GM08714 (cell line): ENCODE measurements around the gene MORF4L1.
A peak's percentile ranks its signal among the peaks of the same experiment; 100 is the strongest.
"Not testable (repeated sequence)": the region's sequence is repeated elsewhere in the genome, so short reads cannot be mapped to it uniquely, and the experiment has no call there.

ENCODE experiments used
- H3K4me3 ChIP-seq: fragments of 200-500 bp; sonication (Bioruptor generic); 2 replicates; pipeline ENCODE4 v1.5.1; 2014; ENCODE audit warnings: mild to moderate bottlenecking, low read length, inconsistent platforms
- ZNF274 ChIP-seq: IDR thresholded peaks from 2 replicates; pipeline ENCODE4 v1.6.1; 2012; ENCODE audit warnings: mild to moderate bottlenecking, low read depth, low read length

MORF4L1 gene

GRCh38 chr15:78872155-78872971 is at the start of gene MORF4L1:
Gene MORF4L1 (plus strand): TSS chr15:78872890. CDS start chr15:78873018, 128 bp downstream.
- H3K4me3 ChIP-seq: peak within 1 kb of the TSS; percentile 89
- TF ChIP-seq ZNF274: no peak

DNA sequence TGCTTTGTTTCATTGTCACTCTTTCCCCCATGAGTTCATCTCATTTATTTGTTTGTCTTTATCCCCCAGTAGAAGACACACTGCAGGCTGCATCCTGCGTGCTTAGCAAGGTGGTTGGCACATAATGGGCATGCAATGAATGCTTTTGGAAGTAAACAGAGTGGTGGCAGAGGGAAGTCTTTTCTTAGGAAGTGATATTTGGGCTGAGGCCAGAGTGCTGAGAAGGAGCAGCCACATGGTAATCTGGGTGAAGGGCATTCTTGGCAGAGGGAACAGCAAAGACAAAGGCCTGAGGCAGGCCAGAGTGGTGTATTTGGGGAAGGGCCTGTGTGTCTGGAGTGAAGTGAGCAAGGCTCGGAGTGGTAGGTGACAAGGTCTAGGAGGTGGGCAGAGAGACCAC is 43.8 kb upstream of the MORF4L1 start:
- TF ChIP-seq ZNF274: no peak
- no peak overlapping the region for H3K4me3 ChIP-seq

DNA sequence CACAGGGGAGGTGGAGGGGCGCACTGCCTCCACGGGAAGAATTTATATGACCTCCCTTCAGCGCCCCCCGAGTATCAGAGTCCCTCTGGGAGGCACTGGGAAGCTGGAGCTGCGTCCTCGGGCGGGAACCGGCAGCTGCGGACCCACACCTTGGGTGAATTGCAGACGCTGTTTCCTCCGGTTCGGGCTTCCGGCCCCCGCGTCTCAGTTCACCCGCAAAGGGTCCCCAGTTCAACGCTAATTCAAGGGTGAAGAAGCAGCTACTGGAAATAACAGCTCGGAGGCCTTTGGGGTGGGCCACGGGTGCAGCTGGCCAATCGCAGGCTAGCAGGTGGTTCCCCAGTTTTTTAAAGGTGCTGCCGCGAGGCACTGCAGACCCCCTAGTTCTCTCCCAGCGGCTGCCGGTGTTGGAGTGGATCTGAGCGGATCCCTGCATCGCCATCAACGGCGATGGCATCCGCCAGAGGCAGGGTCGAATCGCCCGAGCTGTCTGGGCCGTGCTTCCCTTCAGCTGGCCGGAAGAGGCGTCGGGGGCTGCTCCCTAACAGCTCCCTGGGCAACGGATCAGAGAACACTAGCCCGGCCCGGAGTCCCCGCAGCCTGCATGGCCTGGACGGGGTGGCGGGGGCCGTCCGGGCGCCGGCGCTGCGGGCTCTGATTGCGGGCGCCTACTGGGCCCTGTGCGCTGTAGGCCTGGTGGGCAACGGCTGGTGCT is 42.0 kb upstream of the MORF4L1 start:
- TF ChIP-seq ZNF274: no peak
- H3K4me3 ChIP-seq: no peak overlapping the region

- H3K4me3 ChIP-seq: no peak overlapping the region
- TF ChIP-seq ZNF274: no peak
Observed at GRCh38 chr15:78831229-78832207, 41.2 kb upstream of the MORF4L1 start.

DNA sequence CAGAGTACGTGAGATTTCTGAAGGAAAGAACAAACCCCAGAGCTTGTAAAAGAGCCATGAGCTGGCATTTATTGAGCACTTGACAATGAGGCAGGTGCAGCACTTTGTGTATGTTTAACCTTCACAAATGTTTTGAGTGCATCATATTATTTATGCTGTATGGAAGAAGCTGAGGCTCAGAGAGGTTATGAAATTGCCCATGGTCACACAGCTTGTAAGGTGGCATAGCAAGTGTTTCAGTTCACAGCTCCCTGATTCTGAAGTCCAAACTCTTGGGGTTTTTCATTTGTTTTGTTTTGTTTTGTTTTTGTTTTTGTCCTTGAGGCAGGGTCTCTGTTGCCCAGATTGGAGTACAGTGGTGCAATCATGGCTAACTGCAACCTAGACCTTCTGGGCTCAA is 36.4 kb upstream of the MORF4L1 start:
- no peak overlapping the region for H3K4me3 ChIP-seq
- no peak for TF ChIP-seq ZNF274

GRCh38 chr15:78837131-78837530 is 35.6 kb upstream of the MORF4L1 start:
- H3K4me3 ChIP-seq: no peak overlapping the region
- no peak for TF ChIP-seq ZNF274

DNA sequence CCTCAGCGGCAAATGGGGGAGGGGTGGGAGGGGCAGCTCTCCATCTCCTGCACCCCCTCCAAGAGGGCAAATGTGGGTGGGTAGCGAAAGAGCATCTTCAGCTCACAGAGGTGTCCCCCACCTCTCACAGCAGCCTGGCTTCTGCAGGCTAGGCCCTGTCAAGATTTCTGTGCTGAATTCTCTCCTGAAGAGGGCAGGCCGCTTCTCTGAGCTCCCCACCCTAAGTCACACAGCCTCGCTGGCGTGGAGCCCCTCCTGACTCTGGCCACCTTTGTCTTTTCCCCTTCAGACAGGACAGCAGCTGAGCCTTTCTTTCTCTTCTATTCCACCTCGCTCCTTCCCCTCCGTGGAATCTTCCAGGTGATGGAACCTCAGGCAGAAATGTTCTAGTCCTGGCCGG is 35.1 kb upstream of the MORF4L1 start:
- no peak for TF ChIP-seq ZNF274
- no peak overlapping the region for H3K4me3 ChIP-seq

GRCh38 chr15:78838489-78838888 is 34.2 kb upstream of the MORF4L1 start:
- TF ChIP-seq ZNF274: no peak
- H3K4me3 ChIP-seq: no peak overlapping the region

- H3K4me3 ChIP-seq: not testable (repeated sequence)
Observed at GRCh38 chr15:78839151-78839550, 33.5 kb upstream of the MORF4L1 start.

GRCh38 chr15:78840661-78841375 is 31.9 kb upstream of the MORF4L1 start:
- no peak overlapping the region for H3K4me3 ChIP-seq
- TF ChIP-seq ZNF274: no peak

DNA sequence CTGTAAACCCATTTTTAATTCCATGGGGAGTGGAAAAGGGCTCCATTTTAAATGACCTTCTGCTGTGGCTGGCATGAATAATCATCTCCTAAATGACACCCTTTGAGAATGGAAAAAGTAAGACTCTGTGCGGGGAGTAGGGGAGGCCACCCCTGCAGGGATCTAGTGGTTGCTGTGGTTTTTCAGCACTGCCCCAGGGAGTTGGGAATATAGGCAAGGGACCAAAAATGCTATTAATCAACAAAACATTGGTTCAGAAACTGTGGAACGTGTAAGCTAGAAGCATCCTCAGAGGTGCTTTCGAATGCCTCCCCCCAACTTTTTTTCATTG is 31.3 kb upstream of the MORF4L1 start:
- no peak overlapping the region for H3K4me3 ChIP-seq
- no peak for TF ChIP-seq ZNF274

DNA sequence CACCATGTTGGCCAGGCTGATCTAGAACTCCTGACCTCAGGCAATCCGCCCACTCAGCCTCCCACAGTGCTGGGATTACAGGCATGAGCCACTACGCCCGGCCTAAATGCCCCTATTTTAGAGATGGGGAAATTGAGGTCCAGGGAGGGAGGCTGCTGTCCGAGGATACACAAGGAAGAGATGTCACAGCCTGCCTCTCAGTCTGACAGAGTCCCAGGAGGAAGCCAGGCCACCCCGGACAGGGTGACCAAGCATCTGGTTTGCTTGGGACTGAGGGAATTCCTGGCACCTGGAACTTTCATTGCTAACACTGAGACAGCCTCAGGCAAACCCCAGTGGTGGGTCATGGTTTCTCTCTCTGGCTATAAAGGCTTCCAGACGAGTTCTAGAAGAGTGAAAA is 30.8 kb upstream of the MORF4L1 start:
- no peak overlapping the region for H3K4me3 ChIP-seq
- no peak for TF ChIP-seq ZNF274

GRCh38 chr15:78842519-78842918 is 30.2 kb upstream of the MORF4L1 start:
- H3K4me3 ChIP-seq: no peak overlapping the region
- no peak for TF ChIP-seq ZNF274

DNA sequence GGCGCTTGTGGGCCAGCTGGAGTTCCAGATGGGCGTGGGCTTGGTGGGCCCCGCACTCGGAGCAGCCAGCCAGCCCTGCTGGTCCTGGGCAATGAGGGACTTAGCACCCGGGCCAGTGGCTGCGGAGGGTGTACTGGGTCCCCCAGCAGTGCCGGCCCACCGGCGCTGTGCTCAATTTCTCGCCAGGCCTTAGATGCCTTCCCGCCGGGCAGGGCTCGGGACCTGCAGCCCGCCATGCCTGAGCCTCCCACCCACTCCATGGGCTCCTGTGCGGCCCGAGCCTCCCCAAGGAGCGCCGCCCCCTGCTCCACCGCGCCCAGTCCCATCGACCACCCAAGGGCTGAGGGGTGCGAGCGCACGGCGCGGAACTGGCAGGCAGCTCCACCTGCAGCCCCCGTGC is 25.8 kb upstream of the MORF4L1 start:
- not testable (repeated sequence) for H3K4me3 ChIP-seq

DNA sequence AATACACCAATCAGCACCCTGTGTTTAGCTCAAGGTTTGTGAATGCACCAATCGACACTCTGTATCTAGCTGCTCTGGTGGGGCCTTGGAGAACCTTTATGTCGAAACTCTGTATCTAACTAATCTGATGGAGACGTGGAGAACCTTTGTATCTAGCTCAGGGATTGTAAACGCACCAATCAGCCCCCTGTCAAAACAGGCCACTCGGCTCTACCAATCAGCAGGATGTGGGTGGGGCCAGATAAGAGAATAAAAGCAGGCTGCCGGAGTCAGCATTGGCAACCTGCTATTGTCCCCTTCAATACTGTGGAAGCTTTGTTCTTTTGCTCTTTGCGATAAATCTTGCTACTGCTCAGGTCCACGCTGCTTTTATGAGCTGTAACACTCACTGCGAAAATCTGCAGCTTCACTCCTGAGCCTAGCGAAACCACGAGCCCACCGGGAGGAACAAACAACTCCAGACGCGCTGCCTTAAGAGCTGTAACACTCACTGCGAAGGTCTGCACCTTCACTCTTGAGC is 25.2 kb upstream of the MORF4L1 start:
- not testable (repeated sequence) for H3K4me3 ChIP-seq
